Esophagus mucosa (tissue), 1 donor: ENCODE data around the gene RAB3IP. TPM values are rescaled to one million over a fixed set of nuclear protein-coding genes. Genes with fewer than 3 reads are reported as not detected.
"Not testable (repeated sequence)": the region's sequence is repeated elsewhere in the genome, so short reads cannot be mapped to it uniquely, and the experiment has no call there.

Source experiments
- ATAC-seq: fragments of 200-7000 bp; cut with Tn5 transposase; one replicate; pipeline ENCODE4 v1.9.1; 2020
- total RNA-seq: library from RNA; stranded (reverse); gene quantifications from one replicate; pipeline ENCODE4 v1.2.4, GENCODE V29; 2023
- donor health status: DM: yes; HTN: yes; CAD: no.

Gene RAB3IP
- total RNA-seq, 1 donor from 2014 or later: 16.5 TPM

GRCh38 chr12:69756088-69756755 is 17.6 kb downstream of the RAB3IP start:
- ATAC-seq: no peak

GRCh38 chr12:69758105-69758504 is 19.4 kb downstream of the RAB3IP start:
- no peak for ATAC-seq

- not testable (repeated sequence) for ATAC-seq
These were observed 20.9 kb downstream of the RAB3IP start for GRCh38 chr12:69759581-69759980.

GRCh38 chr12:69765515-69765914 is 26.9 kb downstream of the RAB3IP start:
- no peak for ATAC-seq

- ATAC-seq: no peak
These were observed 27.6 kb downstream of the RAB3IP start for GRCh38 chr12:69766260-69766659.

- ATAC-seq: peak; percentile 32
These were observed 41.3 kb downstream of the RAB3IP start for GRCh38 chr12:69779928-69780327.

GRCh38 chr12:69783365-69783764 is 44.7 kb downstream of the RAB3IP start:
- ATAC-seq: peak; percentile 91

- no peak for ATAC-seq
These were observed 50.7 kb downstream of the RAB3IP start for GRCh38 chr12:69789351-69789750.

- ATAC-seq: no peak
These were observed 53.9 kb downstream of the RAB3IP start for GRCh38 chr12:69792533-69792932.

- not testable (repeated sequence) for ATAC-seq
These were observed 68.6 kb downstream of the RAB3IP start for GRCh38 chr12:69807101-69807897.

GRCh38 chr12:69810870-69811498 is 72.3 kb downstream of the RAB3IP start:
- no peak for ATAC-seq

GRCh38 chr12:69816082-69816481 is 77.4 kb downstream of the RAB3IP start:
- ATAC-seq: no peak

- no peak for ATAC-seq
These were observed 82.4 kb downstream of the RAB3IP start for GRCh38 chr12:69821032-69821455.

- ATAC-seq: peak; percentile 32
These were observed 82.9 kb downstream of the RAB3IP start for GRCh38 chr12:69821456-69822159.

- ATAC-seq: no peak
These were observed 83.7 kb downstream of the RAB3IP start for GRCh38 chr12:69822201-69822860.

- no peak for ATAC-seq
These were observed 85.4 kb downstream of the RAB3IP start for GRCh38 chr12:69824028-69824427.

GRCh38 chr12:69824966-69825560 is 86.4 kb downstream of the RAB3IP start, which contains the start of gene MYRFL:
MYRFL (plus strand) TSS chr12:69825227; CDS start chr12:69825518, 291 bp downstream.
- no peak for ATAC-seq

GRCh38 chr12:69828897-69829296 is 90.2 kb downstream of the RAB3IP start:
- no peak for ATAC-seq

- no peak for ATAC-seq
These were observed 95.0 kb downstream of the RAB3IP start for GRCh38 chr12:69833696-69834095.

GRCh38 chr12:69834147-69834546 is 95.5 kb downstream of the RAB3IP start:
- no peak for ATAC-seq

GRCh38 chr12:69834576-69834975 is 95.9 kb downstream of the RAB3IP start:
- no peak for ATAC-seq

GRCh38 chr12:69835081-69835480 is 96.4 kb downstream of the RAB3IP start:
- ATAC-seq: no peak
